WTC11 (cell line): Measurements from ENCODE around the gene CARMIL3. TPM values are rescaled to one million over a fixed set of nuclear protein-coding genes. Genes with fewer than 3 reads are reported as not detected.

Experiments used
- ATAC-seq: fragments of 200-7000 bp; cut with Tn5 transposase; 2 replicates; pipeline ENCODE4 v1.10.0; 2021; ENCODE audit warnings: mild to moderate bottlenecking, moderate library complexity
- CTCF ChIA-PET: fragments of 300-600 bp; sonication (Branson Sonifier 250); formaldehyde crosslinking; loops from one replicate; lab custom pipeline; 2021; ENCODE audit warnings: antibody characterized with exemption; lab: Charles Lee
- POLR2A ChIA-PET: fragments of 350-600 bp; sonication (Branson Sonifier 250); formaldehyde crosslinking; loops from one replicate; lab custom pipeline; 2021; ENCODE audit warnings: antibody characterized with exemption; lab: Charles Lee
- DNase-seq: peaks from one replicate; pipeline ENCODE4 v3.0.0; 2021; ENCODE audit warnings: low spot score
- H3K27ac Mint-ChIP-seq: 2 replicates; pipeline ENCODE4 v1.8.0; 2021; ENCODE audit warnings: mixed read lengths
- H3K27me3 Mint-ChIP-seq: 2 replicates; pipeline ENCODE4 v1.8.0; 2021; ENCODE audit warnings: low read depth, mild to moderate bottlenecking, moderate library complexity, mixed read lengths
- H3K36me3 Mint-ChIP-seq: 2 replicates; pipeline ENCODE4 v1.8.0; 2021; ENCODE audit warnings: mixed read lengths
- H3K4me1 Mint-ChIP-seq: 2 replicates; pipeline ENCODE4 v1.8.0; 2022; ENCODE audit warnings: mixed read lengths
- H3K4me3 Mint-ChIP-seq: 2 replicates; pipeline ENCODE4 v1.8.0; 2021; ENCODE audit warnings: mild to moderate bottlenecking, moderate library complexity, mixed read lengths
- H3K9me3 Mint-ChIP-seq: 2 replicates; pipeline ENCODE4 v1.8.0; 2021; ENCODE audit warnings: mixed read lengths
- ARID4B ChIP-seq: sonication (generic); formaldehyde crosslinking; IDR thresholded peaks from 2 replicates; pipeline ENCODE4 v1.8.0; 2023; ENCODE audit warnings: missing genetic modification reagents, mild to moderate bottlenecking, borderline replicate concordance
- ESRRA ChIP-seq: sonication (generic); formaldehyde crosslinking; IDR thresholded peaks from 2 replicates; pipeline ENCODE4 v1.8.1; 2022; ENCODE audit warnings: mild to moderate bottlenecking, missing genetic modification reagents, borderline replicate concordance
- FOXK1 ChIP-seq: sonication (generic); formaldehyde crosslinking; IDR thresholded peaks from 2 replicates; pipeline ENCODE4 v1.8.0; 2022; ENCODE audit warnings: mild to moderate bottlenecking, moderate library complexity, missing genetic modification reagents
- FOXP1 ChIP-seq: sonication (generic); formaldehyde crosslinking; IDR thresholded peaks from 2 replicates; pipeline ENCODE4 v1.8.0; 2022; ENCODE audit warnings: missing genetic modification reagents, mild to moderate bottlenecking, moderate library complexity, borderline replicate concordance
- IRF1 ChIP-seq: sonication (generic); formaldehyde crosslinking; IDR thresholded peaks from 2 replicates; pipeline ENCODE4 v1.8.0; 2023; ENCODE audit warnings: missing genetic modification reagents
- PRDM15 ChIP-seq: sonication (generic); formaldehyde crosslinking; IDR thresholded peaks from 2 replicates; pipeline ENCODE4 v1.8.0; 2022; ENCODE audit warnings: missing genetic modification reagents
- PREB ChIP-seq: sonication (generic); formaldehyde crosslinking; IDR thresholded peaks from 2 replicates; pipeline ENCODE4 v1.8.1; 2022; ENCODE audit warnings: mild to moderate bottlenecking, missing genetic modification reagents, moderate library complexity, borderline replicate concordance
- ZNF263 ChIP-seq: sonication (generic); formaldehyde crosslinking; IDR thresholded peaks from 2 replicates; pipeline ENCODE4 v1.8.1; 2022; ENCODE audit warnings: low read depth, mild to moderate bottlenecking, moderate library complexity, missing genetic modification reagents
- ZNF396 ChIP-seq: fragments of 250-450 bp; sonication (Bioruptor Pico); IDR thresholded peaks from 2 replicates; pipeline ENCODE4 v1.8.0; 2021; ENCODE audit warnings: mild to moderate bottlenecking, moderate library complexity, borderline replicate concordance
- ZNF512 ChIP-seq: sonication (generic); formaldehyde crosslinking; IDR thresholded peaks from 2 replicates; pipeline ENCODE4 v1.8.1; 2022; ENCODE audit warnings: missing genetic modification reagents, borderline replicate concordance
- ZSCAN18 ChIP-seq: fragments of 250-450 bp; sonication (Bioruptor Pico); IDR thresholded peaks from 2 replicates; pipeline ENCODE4 v2.1.2; 2022; ENCODE audit warnings: mild to moderate bottlenecking, moderate library complexity
- total RNA-seq: library from RNA; stranded (reverse); gene quantifications from 3 replicates; pipeline ENCODE4 v1.2.3, GENCODE V29; 2021

The CARMIL3 gene
- total RNA-seq, 1 experiment from 2014 or later = 13.0 TPM

GRCh38 chr14:24052656-24053547 is 1.1 kb downstream of the CARMIL3 start:
- POLR2A ChIA-PET = interaction anchor here (0.5 to 2.4 kb wide), 11 partner anchors 9 to 962 kb away, joined by 3 to 17 read pairs (median 4); partner anchors contain the start of genes CHMP4A, DCAF11, NRL and PCK2
- Mint-ChIP-seq H3K36me3 (no peaks in the 10 kb centered on the region), H3K9me3 (no peaks in the 10 kb centered on the region), H3K4me1 (peaks cover 18% of the 10 kb centered on the region), H3K27me3 (no peaks in the 10 kb centered on the region; the same call in none of the 2 replicates), H3K27ac (0 out of 2 replicates have a peak overlapping the region, but pooled peaks have one; percentile 41), H3K4me3 (peak overlapping the region; percentile 71)
- ATAC-seq = no peak; the same call in 1 of the 2 replicates
- no peak for DNase-seq
- no peak for TF ChIP-seq ZSCAN18 (CRISPR knock-in tag)
- no peak for TF ChIP-seq IRF1
- TF ChIP-seq PRDM15 (CRISPR knock-in tag) = peak; percentile 47; the same call in 1 of the 2 replicates
- 0 out of 2 replicates have a peak, but pooled peaks have one; percentile 7 for TF ChIP-seq FOXP1
- CTCF ChIA-PET = interaction anchor here (0.8 to 4.3 kb wide), 12 partner anchors 15 to 108 kb away, joined by 3 to 25 read pairs (median 8); partner anchors contain the start of genes DCAF11, DHRS4L2, IRF9 and NRL

- DNase-seq = no peak
- ATAC-seq = no peak
- ChIA-PET CTCF (interaction anchor here (0.8 to 4.3 kb wide), 4 partner anchors 37 to 107 kb away, joined by 3 to 25 read pairs (median 6); partner anchors contain the start of gene IRF9), POLR2A (interaction anchor here (0.9 to 1.1 kb wide), 2 partner anchors 27 to 40 kb away, joined by 4 to 6 read pairs; partner anchors contain the start of gene PCK2)
- no peak for TF ChIP-seq ZNF263 (CRISPR knock-in tag)
- no peak for TF ChIP-seq ZNF396 (CRISPR knock-in tag)
- Mint-ChIP-seq H3K9me3 (no peaks in the 10 kb centered on the region), H3K27ac (no peak overlapping the region), H3K4me3 (peak overlapping the region; percentile 71; the same call in 1 of the 2 replicates), H3K4me1 (peaks cover 20% of the 10 kb centered on the region), H3K36me3 (no peaks in the 10 kb centered on the region), H3K27me3 (no peaks in the 10 kb centered on the region; the same call in none of the 2 replicates)
These were observed 1.9 kb downstream of the CARMIL3 start for GRCh38 chr14:24053548-24054323.

GRCh38 chr14:24054324-24054641 is 2.5 kb downstream of the CARMIL3 start:
- Mint-ChIP-seq H3K36me3 (no peaks in the 10 kb centered on the region), H3K27me3 (no peaks in the 10 kb centered on the region; the same call in 1 of the 2 replicates), H3K9me3 (no peaks in the 10 kb centered on the region), H3K27ac (no peak overlapping the region), H3K4me3 (no peak overlapping the region), H3K4me1 (peaks cover 24% of the 10 kb centered on the region)
- ATAC-seq = no peak
- POLR2A ChIA-PET = interaction anchor here (0.9 to 1.1 kb wide), 2 partner anchors 26 to 39 kb away, joined by 4 to 6 read pairs; partner anchors contain the start of gene PCK2
- CTCF ChIA-PET = interaction anchor here (0.8 to 4.3 kb wide), 3 partner anchors 37 to 57 kb away, joined by 3 to 25 read pairs (median 5); no protein-coding TSS in a partner anchor
- DNase-seq = no peak
- TF ChIP-seq PREB (CRISPR knock-in tag) = no peak
- TF ChIP-seq ZNF512 (CRISPR knock-in tag) = no peak
- TF ChIP-seq ESRRA (CRISPR knock-in tag) = no peak
- TF ChIP-seq FOXK1 = no peak
- TF ChIP-seq ARID4B (CRISPR knock-in tag) = no peak
